Mucosa of descending colon (tissue), 3 donors: ENCODE results near the gene ARL5A. TPM values are rescaled to one million over a fixed set of nuclear protein-coding genes. Genes with fewer than 3 reads are reported as not detected.

Experiments
- ATAC-seq: fragments of 200-7000 bp; cut with Tn5 transposase; one replicate; pipeline ENCODE4 v1.9.1; 2020; ENCODE audit warnings: mild to moderate bottlenecking, moderate library complexity
- DNase-seq, 3 donors: peaks; one replicate each; pipeline ENCODE4 v3.0.0-alpha.2; 2020
- H3K36me3 ChIP-seq: fragments of 200-600 bp; one replicate; pipeline ENCODE4 v1.8.0; 2021; ENCODE audit warnings: low read depth, mild to moderate bottlenecking
- H3K4me1 ChIP-seq: fragments of 200-600 bp; one replicate; pipeline ENCODE4 v1.8.0; 2021; ENCODE audit warnings: low read depth, mild to moderate bottlenecking
- H3K4me3 ChIP-seq: fragments of 200-600 bp; one replicate; pipeline ENCODE4 v1.8.0; 2021; ENCODE audit warnings: mild to moderate bottlenecking
- H3K9me3 ChIP-seq: fragments of 200-600 bp; one replicate; pipeline ENCODE4 v1.8.0; 2021; ENCODE audit warnings: mild to moderate bottlenecking
- intact Hi-C, 2 donors: fragments of 100-400 bp; cut with DNase I in 1 of 2; cut with micrococcal nuclease in 1 of 2; formaldehyde crosslinking; loops; one replicate each; pipeline versions ENCODE4 v1.11.0 to v1.11.1; 2022; cut with DNase I, micrococcal nuclease
- total RNA-seq, 3 donors: library from RNA; stranded (reverse); fragmentation: NEBNext Ultra II Directional in 2 of 3; extraction: Animal tissue kit (Norgen Biotek cat#: 25700) in 2 of 3; gene quantifications; one replicate each; pipeline versions ENCODE4 v1.2.1 to v1.2.4, GENCODE V29; 2021 to 2023
- TF ChIP-seq, protein P1 (sequence below): fragments of 200-600 bp; IDR thresholded peaks from one replicate; pipeline ENCODE4 v1.8.0; 2022; ENCODE audit warnings: antibody characterized with exemption, mild to moderate bottlenecking
- donor health status: DM: no; HTN: no; CAD: no; lungs with moderate emphysema.
- donor health status: DM: no; HTN: no; CAD: no.
- donor health status: DM: no; HTN: yes; CAD: no.

The ARL5A gene
- total RNA-seq, 3 donors from 2014 or later, result 38.5 to 55.9 (median 39.5) TPM

DNA sequence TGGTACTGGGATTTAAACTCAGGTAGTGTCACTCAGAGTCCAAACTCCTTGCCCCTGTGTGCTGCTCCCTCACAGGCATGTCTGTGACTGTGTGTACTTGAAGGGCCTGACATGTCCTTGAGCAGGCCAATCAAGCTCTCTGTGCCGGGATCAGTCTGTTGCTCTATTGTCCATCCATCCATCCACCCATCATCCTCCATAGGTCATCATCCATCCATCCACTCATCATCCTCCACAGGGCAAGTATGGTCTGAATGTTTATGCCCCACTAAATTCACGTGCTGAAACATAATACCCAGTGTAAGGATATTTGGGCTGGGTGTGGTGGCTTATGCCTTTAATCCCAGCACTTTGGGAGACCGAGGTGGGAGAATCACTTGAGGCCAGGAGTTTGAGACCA, 69.5 kb downstream of the ARL5A start:
- no peaks in the 10 kb centered on the region for H3K9me3 ChIP-seq
- intact Hi-C loops, result no loop called here
- DNase-seq, result no peak
- no peak overlapping the region for H3K4me3 ChIP-seq
- no peaks in the 10 kb centered on the region for H3K36me3 ChIP-seq
- TF ChIP-seq, protein P1, sequence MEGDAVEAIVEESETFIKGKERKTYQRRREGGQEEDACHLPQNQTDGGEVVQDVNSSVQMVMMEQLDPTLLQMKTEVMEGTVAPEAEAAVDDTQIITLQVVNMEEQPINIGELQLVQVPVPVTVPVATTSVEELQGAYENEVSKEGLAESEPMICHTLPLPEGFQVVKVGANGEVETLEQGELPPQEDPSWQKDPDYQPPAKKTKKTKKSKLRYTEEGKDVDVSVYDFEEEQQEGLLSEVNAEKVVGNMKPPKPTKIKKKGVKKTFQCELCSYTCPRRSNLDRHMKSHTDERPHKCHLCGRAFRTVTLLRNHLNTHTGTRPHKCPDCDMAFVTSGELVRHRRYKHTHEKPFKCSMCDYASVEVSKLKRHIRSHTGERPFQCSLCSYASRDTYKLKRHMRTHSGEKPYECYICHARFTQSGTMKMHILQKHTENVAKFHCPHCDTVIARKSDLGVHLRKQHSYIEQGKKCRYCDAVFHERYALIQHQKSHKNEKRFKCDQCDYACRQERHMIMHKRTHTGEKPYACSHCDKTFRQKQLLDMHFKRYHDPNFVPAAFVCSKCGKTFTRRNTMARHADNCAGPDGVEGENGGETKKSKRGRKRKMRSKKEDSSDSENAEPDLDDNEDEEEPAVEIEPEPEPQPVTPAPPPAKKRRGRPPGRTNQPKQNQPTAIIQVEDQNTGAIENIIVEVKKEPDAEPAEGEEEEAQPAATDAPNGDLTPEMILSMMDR, result no peak
- H3K4me1 ChIP-seq, result no peaks in the 10 kb centered on the region
- ATAC-seq, result no peak

DNA sequence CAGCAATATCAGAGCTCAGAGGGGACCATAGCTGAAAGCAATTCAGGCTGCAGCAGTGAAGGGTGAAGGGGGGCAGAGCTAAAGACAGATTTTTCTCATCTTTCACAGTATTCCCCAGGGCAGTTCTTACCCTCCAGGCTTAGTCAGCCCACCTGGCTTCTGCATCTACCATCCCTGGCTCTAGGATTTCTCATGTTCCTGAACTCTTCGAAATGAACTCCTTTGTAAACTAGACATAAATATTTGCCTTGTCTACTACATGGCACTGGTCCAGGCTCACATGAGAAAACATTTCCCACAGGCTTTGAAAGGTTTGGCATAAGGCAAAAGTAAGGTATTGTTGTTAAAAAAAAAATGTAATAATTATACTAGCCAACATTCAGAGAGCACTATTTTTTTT, 70.4 kb downstream of the ARL5A start:
- no peak overlapping the region for H3K4me3 ChIP-seq
- H3K4me1 ChIP-seq, result no peaks in the 10 kb centered on the region
- DNase-seq, result no peak
- H3K9me3 ChIP-seq, result no peaks in the 10 kb centered on the region
- no peaks in the 10 kb centered on the region for H3K36me3 ChIP-seq
- intact Hi-C loops, result no loop called here
- TF ChIP-seq, protein P1, result no peak
- no peak for ATAC-seq

DNA sequence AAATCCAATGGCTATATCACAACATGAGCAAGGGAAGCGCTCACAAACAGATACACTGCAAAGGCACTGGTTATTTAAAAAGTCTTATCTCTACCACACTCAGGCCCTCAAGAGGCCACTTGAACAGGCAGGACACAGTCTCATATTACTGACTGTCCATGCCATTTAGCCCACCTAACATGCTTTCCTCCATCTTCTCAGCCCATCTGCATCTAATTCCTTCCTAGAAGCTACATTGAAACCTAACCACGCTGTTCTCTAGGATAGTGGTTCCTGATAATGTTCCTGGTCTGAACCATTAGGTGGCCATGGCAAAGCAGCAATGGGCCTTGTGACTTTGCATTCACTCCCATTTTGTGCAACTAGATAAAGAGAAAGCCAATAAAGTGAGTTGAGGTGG, 71.4 kb downstream of the ARL5A start:
- no peaks in the 10 kb centered on the region for H3K9me3 ChIP-seq
- TF ChIP-seq, protein P1, result no peak
- no peaks in the 10 kb centered on the region for H3K36me3 ChIP-seq
- DNase-seq, result no peak
- no peak for ATAC-seq
- intact Hi-C loops, result no loop called here
- no peak overlapping the region for H3K4me3 ChIP-seq
- no peaks in the 10 kb centered on the region for H3K4me1 ChIP-seq

DNA sequence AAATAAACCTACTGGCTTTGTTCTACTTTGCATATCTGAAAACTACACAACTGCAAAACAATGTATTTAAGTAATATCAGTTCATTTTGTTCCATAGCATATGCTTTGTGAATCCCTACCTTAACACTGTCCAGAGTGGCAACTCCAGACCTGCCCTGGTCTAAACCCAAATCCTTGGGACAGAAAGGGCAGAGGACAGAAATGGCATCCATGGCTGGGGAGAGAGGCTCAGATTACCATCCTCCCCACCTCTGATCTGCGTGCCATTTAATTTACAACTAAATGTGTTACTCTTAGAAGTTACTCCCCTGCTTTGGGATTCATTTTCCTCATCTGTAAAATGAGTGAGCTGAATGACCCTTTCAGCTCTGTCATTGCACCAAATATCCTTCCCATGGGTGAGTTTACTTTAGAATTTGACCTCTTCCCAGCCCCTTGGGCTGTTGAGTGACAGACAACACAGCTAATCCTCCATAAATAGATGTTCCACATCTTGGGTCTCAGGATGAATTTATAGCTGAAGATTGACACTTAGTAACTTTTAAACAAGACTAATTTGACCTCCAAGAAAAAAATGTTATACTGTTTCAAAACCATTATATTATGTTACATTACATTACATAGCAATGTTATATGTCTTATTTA, 73.8 kb downstream of the ARL5A start:
- Histone ChIP-seq H3K9me3 (no peaks in the 10 kb centered on the region), H3K4me1 (no peaks in the 10 kb centered on the region), H3K36me3 (no peaks in the 10 kb centered on the region), H3K4me3 (no peak overlapping the region)
- intact Hi-C loops, result no loop called here
- DNase-seq (no peak), ATAC-seq (no peak)
- TF ChIP-seq, protein P1, result no peak

DNA sequence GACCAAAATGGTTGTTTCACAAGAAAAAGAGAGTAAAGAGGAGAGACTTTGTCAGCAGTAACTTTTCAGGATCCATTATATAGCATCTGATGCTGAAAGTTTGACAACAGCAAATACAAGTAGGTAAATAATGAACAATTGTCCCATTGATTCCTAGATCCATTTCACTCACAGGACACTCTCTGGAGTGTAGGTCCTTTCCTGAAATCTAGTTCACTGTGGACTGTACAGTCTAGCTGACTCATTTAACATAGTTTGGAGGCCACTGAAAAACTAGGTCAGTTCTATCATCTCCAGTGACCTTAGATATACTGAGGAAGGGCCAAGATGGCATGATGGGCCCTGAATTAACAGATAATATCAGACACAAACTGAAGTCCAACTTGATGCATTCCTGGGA, 74.7 kb downstream of the ARL5A start:
- ATAC-seq, result no peak
- Histone ChIP-seq H3K9me3 (no peaks in the 10 kb centered on the region), H3K36me3 (no peaks in the 10 kb centered on the region), H3K4me3 (no peak overlapping the region), H3K4me1 (no peaks in the 10 kb centered on the region)
- no peak for DNase-seq
- TF ChIP-seq, protein P1, result no peak
- intact Hi-C loops, result no loop called here

Other genes starting within 250 kb of the ARL5A start
- 1 to 10 TPM in 1 of 3 donors, under 1 TPM in 2; 0.54 to 1.1 (median 0.82) TPM for gene NEB, start 93.9 kb downstream of the ARL5A start, total RNA-seq